Astrocyte (in vitro differentiated cells and primary cell): ENCODE results near the gene ITGB1.

Experiments used
- CTCF ChIP-seq: IDR thresholded peaks from 2 replicates; pipeline ENCODE4 v1.5.1; 2011; ENCODE audit warnings: low read depth, mild to moderate bottlenecking, inconsistent platforms, low read length, moderate library complexity; ENCODE audit not compliant: insufficient read depth
- EZH2 ChIP-seq: IDR thresholded peaks from 2 replicates; pipeline ENCODE4 v1.6.1; 2012; ENCODE audit warnings: mild to moderate bottlenecking, low read length, inconsistent platforms; ENCODE audit not compliant: insufficient read depth

DNA sequence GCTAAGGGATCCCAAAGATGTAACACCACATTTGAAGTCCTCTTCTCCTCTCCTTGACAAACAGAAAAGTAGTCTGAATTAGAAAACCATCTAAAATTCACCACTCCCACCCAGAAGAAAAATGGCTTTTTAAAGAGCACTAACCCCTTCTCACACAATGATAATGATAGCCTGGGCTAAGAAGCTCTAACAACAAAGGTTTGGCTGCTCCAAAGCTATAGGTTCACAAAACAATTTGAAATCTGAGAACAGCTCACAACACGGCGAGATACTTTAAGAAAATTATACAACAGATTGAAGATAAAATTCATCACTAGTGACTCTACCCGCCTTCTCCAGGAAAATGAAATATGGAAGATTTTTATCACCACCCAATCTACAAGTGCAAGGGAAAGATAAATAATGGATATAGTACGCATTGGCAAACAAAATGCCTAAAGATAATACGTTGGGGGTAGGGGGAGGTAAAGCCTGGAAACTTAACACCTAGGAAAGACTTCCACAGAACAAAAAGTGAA lies 7.4 kb downstream of the ITGB1 start:
- TF ChIP-seq EZH2 (no peak), CTCF (no peak)
